ENCODE data around the gene TGFB1I1. TPM values are rescaled to one million over a fixed set of nuclear protein-coding genes. Genes with fewer than 3 reads are reported as not detected.

The TGFB1I1 gene
- total RNA-seq, 1 experiment from 2014 or later: 4.3 TPM

DNA sequence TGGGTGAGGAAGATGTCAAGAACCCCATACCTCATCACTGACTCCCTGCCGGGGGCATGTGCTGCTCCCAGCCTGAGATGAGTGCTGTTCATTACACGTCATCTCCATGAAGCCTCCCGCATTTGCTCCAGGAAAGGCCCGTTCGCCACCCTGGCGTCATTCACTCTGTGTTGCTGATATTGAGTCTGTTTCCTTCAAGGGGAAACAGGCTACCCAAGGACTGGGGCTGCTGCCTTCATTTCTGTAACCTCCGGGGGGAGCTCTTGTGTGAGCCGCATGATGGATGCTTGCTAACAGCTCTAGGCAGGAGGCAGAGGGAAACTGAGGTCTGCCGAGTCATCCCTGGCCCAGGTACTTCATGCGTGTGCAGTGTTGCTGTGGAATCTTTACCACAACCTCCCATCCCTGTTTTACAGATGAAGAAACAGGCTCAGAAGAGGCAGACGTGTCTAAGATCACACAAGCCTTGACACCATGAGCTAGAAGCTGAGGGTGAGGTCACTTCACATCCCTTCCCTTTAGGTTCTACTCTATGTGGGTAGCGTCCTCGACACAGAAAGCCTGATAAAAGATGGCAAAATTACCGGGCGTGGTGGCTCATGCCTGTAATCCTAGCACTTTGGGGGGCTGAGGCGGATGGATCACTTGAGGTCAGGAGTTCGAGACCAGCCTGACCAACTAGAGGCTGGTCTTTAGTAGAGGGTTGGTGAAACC lies 16.2 kb upstream of the TGFB1I1 start:
- no peak for ATAC-seq
- H3K4me1 Mint-ChIP-seq: peaks cover 53% of the 10 kb centered on the region
- H3K27ac Mint-ChIP-seq: 0 out of 2 replicates have a peak overlapping the region, but pooled peaks have one; percentile 19
- H3K9me3 Mint-ChIP-seq: no peaks in the 10 kb centered on the region
- DNase-seq (ENCODE audit: low spot score): peak; percentile 54
- H3K36me3 Mint-ChIP-seq: no peaks in the 10 kb centered on the region
- H3K27me3 Mint-ChIP-seq (ENCODE audit: low read depth): no peaks in the 10 kb centered on the region
- H3K4me3 Mint-ChIP-seq: peak overlapping the region; percentile 16
- ChIA-PET POLR2A (no interaction called here), CTCF (interaction anchor here (0.5 to 12.2 kb wide), 23 partner anchors 13 to 502 kb away, joined by 3 to 221 read pairs (median 4); partner anchors contain the start of genes AHSP, COX6A2, HSD3B7 and KAT8)
- TF ChIP-seq ZNF671 (CRISPR knock-in tag; IDR thresholded peaks at IDR 0.05): no peak
- no peak for TF ChIP-seq GRHL2 (CRISPR knock-in tag; IDR thresholded peaks at IDR 0.05; ENCODE audit: insufficient replicate concordance, severe bottlenecking)
- no peak for TF ChIP-seq E2F1 (CRISPR knock-in tag; IDR thresholded peaks at IDR 0.05)
- peak; percentile 91 for TF ChIP-seq NFE2L1 (CRISPR knock-in tag; IDR thresholded peaks at IDR 0.05)
- TF ChIP-seq, protein P1, sequence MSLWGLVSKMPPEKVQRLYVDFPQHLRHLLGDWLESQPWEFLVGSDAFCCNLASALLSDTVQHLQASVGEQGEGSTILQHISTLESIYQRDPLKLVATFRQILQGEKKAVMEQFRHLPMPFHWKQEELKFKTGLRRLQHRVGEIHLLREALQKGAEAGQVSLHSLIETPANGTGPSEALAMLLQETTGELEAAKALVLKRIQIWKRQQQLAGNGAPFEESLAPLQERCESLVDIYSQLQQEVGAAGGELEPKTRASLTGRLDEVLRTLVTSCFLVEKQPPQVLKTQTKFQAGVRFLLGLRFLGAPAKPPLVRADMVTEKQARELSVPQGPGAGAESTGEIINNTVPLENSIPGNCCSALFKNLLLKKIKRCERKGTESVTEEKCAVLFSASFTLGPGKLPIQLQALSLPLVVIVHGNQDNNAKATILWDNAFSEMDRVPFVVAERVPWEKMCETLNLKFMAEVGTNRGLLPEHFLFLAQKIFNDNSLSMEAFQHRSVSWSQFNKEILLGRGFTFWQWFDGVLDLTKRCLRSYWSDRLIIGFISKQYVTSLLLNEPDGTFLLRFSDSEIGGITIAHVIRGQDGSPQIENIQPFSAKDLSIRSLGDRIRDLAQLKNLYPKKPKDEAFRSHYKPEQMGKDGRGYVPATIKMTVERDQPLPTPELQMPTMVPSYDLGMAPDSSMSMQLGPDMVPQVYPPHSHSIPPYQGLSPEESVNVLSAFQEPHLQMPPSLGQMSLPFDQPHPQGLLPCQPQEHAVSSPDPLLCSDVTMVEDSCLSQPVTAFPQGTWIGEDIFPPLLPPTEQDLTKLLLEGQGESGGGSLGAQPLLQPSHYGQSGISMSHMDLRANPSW (CRISPR knock-in tag; conservative IDR thresholded peaks at IDR 0.05; ENCODE audit: low read depth): no peak
- no peak for TF ChIP-seq ZNF423 (CRISPR knock-in tag; IDR thresholded peaks at IDR 0.05)
- TF ChIP-seq AFF4 (CRISPR knock-in tag; IDR thresholded peaks at IDR 0.05; ENCODE audit: borderline replicate concordance): no peak
- TF ChIP-seq GTF2I (CRISPR knock-in tag; conservative IDR thresholded peaks at IDR 0.05): no peak
- TF ChIP-seq, protein P2, sequence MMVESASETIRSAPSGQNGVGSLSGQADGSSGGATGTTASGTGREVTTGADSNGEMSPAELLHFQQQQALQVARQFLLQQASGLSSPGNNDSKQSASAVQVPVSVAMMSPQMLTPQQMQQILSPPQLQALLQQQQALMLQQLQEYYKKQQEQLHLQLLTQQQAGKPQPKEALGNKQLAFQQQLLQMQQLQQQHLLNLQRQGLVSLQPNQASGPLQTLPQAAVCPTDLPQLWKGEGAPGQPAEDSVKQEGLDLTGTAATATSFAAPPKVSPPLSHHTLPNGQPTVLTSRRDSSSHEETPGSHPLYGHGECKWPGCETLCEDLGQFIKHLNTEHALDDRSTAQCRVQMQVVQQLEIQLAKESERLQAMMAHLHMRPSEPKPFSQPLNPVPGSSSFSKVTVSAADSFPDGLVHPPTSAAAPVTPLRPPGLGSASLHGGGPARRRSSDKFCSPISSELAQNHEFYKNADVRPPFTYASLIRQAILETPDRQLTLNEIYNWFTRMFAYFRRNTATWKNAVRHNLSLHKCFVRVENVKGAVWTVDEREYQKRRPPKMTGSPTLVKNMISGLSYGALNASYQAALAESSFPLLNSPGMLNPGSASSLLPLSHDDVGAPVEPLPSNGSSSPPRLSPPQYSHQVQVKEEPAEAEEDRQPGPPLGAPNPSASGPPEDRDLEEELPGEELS (CRISPR knock-in tag; IDR thresholded peaks at IDR 0.05): no peak
- TF ChIP-seq TEAD1 (CRISPR knock-in tag; IDR thresholded peaks at IDR 0.05): no peak
- TF ChIP-seq ARID4B (CRISPR knock-in tag; IDR thresholded peaks at IDR 0.05; ENCODE audit: borderline replicate concordance): no peak
- TF ChIP-seq ZSCAN18 (CRISPR knock-in tag; IDR thresholded peaks at IDR 0.05): no peak
- TF ChIP-seq NR2C2 (CRISPR knock-in tag; IDR thresholded peaks at IDR 0.05): no peak
- no peak for TF ChIP-seq HMGA2 (CRISPR knock-in tag; IDR thresholded peaks at IDR 0.05)
- no peak for TF ChIP-seq TP53 (CRISPR knock-in tag; IDR thresholded peaks at IDR 0.05)
- TF ChIP-seq ZNF532 (CRISPR knock-in tag; IDR thresholded peaks at IDR 0.05; ENCODE audit: borderline replicate concordance): peak; percentile 82; the same call in 1 of the 2 replicates

Measured in WTC11 (cell line).